ENCODE data around the gene GCFC2. TPM values are rescaled to one million over a fixed set of nuclear protein-coding genes. Genes with fewer than 3 reads are reported as not detected.
"Not testable (repeated sequence)": the region's sequence is repeated elsewhere in the genome, so short reads cannot be mapped to it uniquely, and the experiment has no call there.

The GCFC2 gene
- total and polyA plus RNA-seq, 9 of the 15 experiments (the other 6 are each of a cell fraction or from before 2014, with no cell fraction given): 10.5 to 40.6 (median 23.0) TPM

DNA sequence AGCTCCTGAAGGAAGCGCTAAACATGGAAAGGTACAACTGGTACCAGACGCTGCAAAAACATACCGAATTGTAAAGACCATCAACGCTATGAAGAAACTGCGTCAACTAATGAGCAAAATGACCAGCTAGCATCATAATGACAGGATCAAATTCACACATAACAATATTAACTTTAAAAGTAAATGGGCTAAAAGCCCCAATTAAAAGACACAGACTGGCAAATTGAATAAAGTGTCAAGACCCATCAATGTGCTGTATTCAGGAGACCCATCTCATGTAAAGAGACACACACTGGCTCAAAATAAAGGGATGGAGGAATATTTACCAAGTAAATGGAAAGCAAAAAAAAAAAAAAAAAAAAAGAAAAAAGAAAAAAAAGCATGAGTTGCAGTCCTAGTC lies 27.3 kb downstream of the GCFC2 start:
- H3K27ac ChIP-seq (ENCODE audit: extremely low read depth, low read depth, low read length); H4K20me1 ChIP-seq (replicated peaks; ENCODE audit: control insufficient read depth, insufficient read depth, low read length); CTCF ChIA-PET (ENCODE audit: low intra/inter-chr PET ratio); H3K9me3 ChIP-seq (replicated peaks; ENCODE audit: control insufficient read depth, insufficient read depth, low read depth, low read length); H3K9ac ChIP-seq (ENCODE audit: insufficient read depth in 1 of 2, low read depth in 2 of 2, low read length in 2 of 2); POLR2A ChIA-PET; H2AFZ ChIP-seq (ENCODE audit: low read depth, low read length); intact Hi-C loops (cut with micrococcal nuclease); H3K27me3 ChIP-seq (ENCODE audit: control insufficient read depth in 2 of 2, insufficient read depth in 2 of 2, low read length in 2 of 2); H3K4me1 ChIP-seq (replicated peaks in 1 of 2; ENCODE audit: control insufficient read depth in 2 of 2, insufficient read depth in 2 of 2, low read length in 2 of 2); H3K4me2 ChIP-seq (ENCODE audit: insufficient read depth, low read length); H3K4me3 ChIP-seq; DNase-seq (ENCODE audit: extremely low read depth in 1 of 4, low spot score in 3 of 4); BruUV-seq (replicated peaks); H3K79me2 ChIP-seq (ENCODE audit: control insufficient read depth, insufficient read depth, low read length); ATAC-seq; FAIRE-seq; H3K9me1 ChIP-seq (ENCODE audit: control insufficient read depth, insufficient read depth, low read length): not testable (repeated sequence)
- in situ Hi-C loops (cut with MboI): loop anchor here (5.0 kb wide), 1 partner anchor 36 kb away; the partner anchor contains the start of gene MRPL19
- TF ChIP-seq ZNF507 (tag; conservative IDR thresholded peaks at IDR 0.05): peak; percentile 52
- WGBS (ENCODE audit: insufficient coverage, low coverage, missing lambda C conversion rate): 98% methylated on average over 5 of the region's 5 CpGs
- peaks cover 57% of the 10 kb centered on the region for H3K36me3 ChIP-seq (ENCODE audit: control insufficient read depth, insufficient read depth, low read length)

DNA sequence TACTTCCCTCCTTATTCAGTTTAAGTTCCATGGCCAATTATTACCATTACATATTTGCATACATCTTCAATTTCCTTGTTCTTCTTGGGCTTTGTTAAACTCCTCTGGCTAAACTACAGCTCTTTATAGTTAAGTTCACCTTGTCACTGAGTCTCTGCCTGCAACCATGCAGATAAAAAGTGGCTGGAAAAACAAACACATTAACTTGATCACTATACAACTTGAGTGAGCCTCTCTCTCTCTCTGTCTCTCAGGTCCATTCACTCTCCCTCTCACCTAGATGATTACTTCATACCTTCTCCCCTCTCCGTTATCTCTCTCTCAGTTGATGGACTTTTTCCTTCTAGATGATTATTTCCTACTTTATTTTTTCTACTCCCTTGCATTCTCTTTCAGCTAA lies 30.3 kb downstream of the GCFC2 start:
- no peaks in the 10 kb centered on the region for H3K79me2 ChIP-seq (ENCODE audit: control insufficient read depth, insufficient read depth, low read length)
- DNase-seq (ENCODE audit: extremely low read depth in 1 of 4, low spot score in 3 of 4): no peak
- no peak overlapping the region for H2AFZ ChIP-seq (ENCODE audit: low read depth, low read length)
- ATAC-seq: no peak
- CTCF ChIA-PET (ENCODE audit: low intra/inter-chr PET ratio): no interaction called here
- FAIRE-seq: no peak
- H3K4me2 ChIP-seq (ENCODE audit: insufficient read depth, low read length): no peak overlapping the region
- H3K36me3 ChIP-seq (ENCODE audit: control insufficient read depth, insufficient read depth, low read length): peaks cover 43% of the 10 kb centered on the region; the same call in 2 of the 3 replicates
- H3K4me3 ChIP-seq: no peak overlapping the region
- H3K4me1 ChIP-seq (replicated peaks in 1 of 2; ENCODE audit: control insufficient read depth in 2 of 2, insufficient read depth in 2 of 2, low read length in 2 of 2): peaks cover 6 to 15% of the 10 kb centered on the region in 2 experiments; a peak in 4 of 5 replicates
- H3K9me1 ChIP-seq (ENCODE audit: control insufficient read depth, insufficient read depth, low read length): no peaks in the 10 kb centered on the region
- no peaks in the 10 kb centered on the region for H3K27me3 ChIP-seq (ENCODE audit: control insufficient read depth in 2 of 2, insufficient read depth in 2 of 2, low read length in 2 of 2)
- no peak overlapping the region for H3K27ac ChIP-seq (ENCODE audit: extremely low read depth, low read depth, low read length)
- no peak overlapping the region for H3K9ac ChIP-seq (ENCODE audit: insufficient read depth in 1 of 2, low read depth in 2 of 2, low read length in 2 of 2)
- H3K9me3 ChIP-seq (replicated peaks; ENCODE audit: control insufficient read depth, insufficient read depth, low read depth, low read length): no peaks in the 10 kb centered on the region
- POLR2A ChIA-PET: interaction anchor here (0.9 kb wide), 1 partner anchor 14 kb away, joined by 3 read pairs; no protein-coding TSS in a partner anchor
- intact Hi-C loops (cut with micrococcal nuclease): no loop called here
- no TSS peak for BruUV-seq (replicated peaks)
- 83% methylated on average over 1 of the region's 1 CpG for WGBS (ENCODE audit: insufficient coverage, low coverage, missing lambda C conversion rate)
- in situ Hi-C loops (cut with MboI): loop anchor here (5.0 kb wide), 1 partner anchor 33 kb away; the partner anchor contains the start of gene MRPL19
- H4K20me1 ChIP-seq (replicated peaks; ENCODE audit: control insufficient read depth, insufficient read depth, low read length): no peaks in the 10 kb centered on the region
- 0 out of 2 replicates have a peak, but pooled peaks have one; percentile 10 for TF ChIP-seq ARID1B (IDR thresholded peaks at IDR 0.05)
- no peak for TF ChIP-seq FOXO4 (CRISPR knock-in tag; IDR thresholded peaks at IDR 0.05)
- peak; percentile 26; the same call in 1 of the 2 replicates for TF ChIP-seq TCF3 (CRISPR knock-in tag; IDR thresholded peaks at IDR 0.05)
- no peak for TF ChIP-seq CC2D1A (IDR thresholded peaks at IDR 0.05)
- TF ChIP-seq CTCF (IDR thresholded peaks at IDR 0.05 in 2 of 3, conservative IDR thresholded peaks at IDR 0.05 in 1 of 3; ENCODE audit: insufficient read depth in 2 of 3, low read depth in 1 of 3, low read length in 3 of 3): no peak
- TF ChIP-seq SMARCA4 (IDR thresholded peaks at IDR 0.05): no peak
- TF ChIP-seq ZBTB43 (CRISPR knock-in tag; IDR thresholded peaks at IDR 0.05): no peak
- no peak for TF ChIP-seq ZNF197 (CRISPR knock-in tag; IDR thresholded peaks at IDR 0.05; ENCODE audit: low read depth)
- TF ChIP-seq KDM1A (IDR thresholded peaks at IDR 0.05): no peak
- no peak for TF ChIP-seq TOE1 (IDR thresholded peaks at IDR 0.05; ENCODE audit: borderline replicate concordance)
- TF ChIP-seq TOE1 (CRISPR knock-in tag; IDR thresholded peaks at IDR 0.05; ENCODE audit: borderline replicate concordance, low read depth): no peak

Data from K562 (cell line).